SH-SY5Y (cell line): ENCODE results near the gene ITPR3.

Experiments
- GATA2 ChIP-seq: IDR thresholded peaks from 2 replicates; pipeline ENCODE4 v1.6.1; 2011; ENCODE audit warnings: mild to moderate bottlenecking, low read depth, low read length
- GATA3 ChIP-seq: IDR thresholded peaks from 2 replicates; pipeline ENCODE4 v1.6.1; 2011; ENCODE audit warnings: low read depth, mild to moderate bottlenecking, low read length, moderate library complexity

DNA sequence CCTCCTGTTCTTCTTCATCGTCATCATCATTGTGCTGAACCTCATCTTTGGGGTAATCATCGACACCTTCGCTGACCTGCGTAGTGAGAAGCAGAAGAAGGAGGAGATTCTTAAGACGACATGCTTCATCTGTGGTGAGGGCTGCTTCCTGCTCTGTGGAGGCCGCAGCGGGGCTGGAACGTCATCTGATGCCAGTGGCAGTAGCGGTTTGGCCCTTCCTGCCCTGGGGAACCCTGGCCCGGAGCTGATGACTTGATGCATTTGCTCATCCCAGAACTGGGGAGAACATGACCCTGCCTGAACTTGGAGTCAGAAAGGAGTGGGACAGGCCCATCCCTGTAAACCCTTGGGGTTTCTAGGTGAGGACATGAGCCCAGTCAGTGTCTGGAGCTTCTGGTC is 71.6 kb downstream of the ITPR3 start:
- TF ChIP-seq GATA3 (no peak), GATA2 (no peak)
